ENCODE data around the gene TMEM200B. TPM values are rescaled to one million over a fixed set of nuclear protein-coding genes. Genes with fewer than 3 reads are reported as not detected.

TMEM200B gene
- 10.1 and 13.4 TPM in 2 replicates for total RNA-seq

GRCh38 chr1:29123887-29124365 is at the start of gene TMEM200B:
TSS of gene TMEM200B (minus strand) at chr1:29123903. CDS start at chr1:29121828, 2,075 bp downstream.

Other genes with a start within 250 kb of the TMEM200B start
- gene EPB41, start 209.3 kb downstream of the TMEM200B start, total RNA-seq: 9.7 and 12.6 TPM in 2 replicates
- gene SRSF4, start 58.0 kb upstream of the TMEM200B start, total RNA-seq: 27.6 and 45.8 TPM in 2 replicates
- 15.6 and 15.9 TPM in 2 replicates for gene MECR, start 107.0 kb upstream of the TMEM200B start, total RNA-seq
- gene PTPRU, start 112.6 kb upstream of the TMEM200B start, total RNA-seq: 18.8 and 37.9 TPM in 2 replicates